H9 (cell line): ENCODE results near the gene ELAVL1. TPM values are rescaled to one million over a fixed set of nuclear protein-coding genes. Genes with fewer than 3 reads are reported as not detected.

Experiments used
- DNase-seq: peaks from one replicate; pipeline ENCODE4 v3.0.0-alpha.2; 2017
- H2AFZ ChIP-seq: one replicate; pipeline ENCODE4 v1.6.1; 2013; ENCODE audit warnings: mild to moderate bottlenecking, low read length, control low read depth, moderate library complexity
- H2AK5ac ChIP-seq: 2 replicates; pipeline ENCODE4 v1.6.1; 2013; ENCODE audit warnings: low read length, control low read depth, mixed read lengths; ENCODE audit not compliant: insufficient read length
- H2BK120ac ChIP-seq: one replicate; pipeline ENCODE4 v1.6.1; 2013; ENCODE audit warnings: low read depth, mild to moderate bottlenecking, low read length, control low read depth, inconsistent platforms; ENCODE audit not compliant: poor library complexity, severe bottlenecking
- H2BK12ac ChIP-seq: 2 replicates; pipeline ENCODE4 v1.6.1; 2013; ENCODE audit warnings: low read length, control low read depth, mixed read lengths, low read depth; ENCODE audit not compliant: insufficient read length
- H2BK15ac ChIP-seq: 2 replicates; pipeline ENCODE4 v1.6.1; 2013; ENCODE audit warnings: low read depth, low read length, control low read depth
- H2BK20ac ChIP-seq: one replicate; pipeline ENCODE4 v1.6.1; 2013; ENCODE audit warnings: low read depth, mild to moderate bottlenecking, low read length, control low read depth, inconsistent platforms; ENCODE audit not compliant: poor library complexity, severe bottlenecking
- H2BK5ac ChIP-seq: 2 replicates; pipeline ENCODE4 v1.6.1; 2013; ENCODE audit warnings: low read length, control low read depth, mixed read lengths; ENCODE audit not compliant: insufficient read length
- H3K14ac ChIP-seq: 2 replicates; pipeline ENCODE4 v1.6.1; 2013; ENCODE audit warnings: low read length, control low read depth; ENCODE audit not compliant: insufficient read depth
- H3K18ac ChIP-seq: 2 replicates; pipeline ENCODE4 v1.6.1; 2013; ENCODE audit warnings: low read depth, mild to moderate bottlenecking, mixed read lengths, low read length, control low read depth; ENCODE audit not compliant: insufficient read length
- H3K23ac ChIP-seq: 2 replicates; pipeline ENCODE4 v1.6.1; 2013; ENCODE audit warnings: low read length, control low read depth, mixed read lengths, low read depth; ENCODE audit not compliant: insufficient read length
- H3K23me2 ChIP-seq: 2 replicates; pipeline ENCODE4 v1.6.1; 2013; ENCODE audit warnings: low read depth, mild to moderate bottlenecking, mixed read lengths, low read length, control low read depth; ENCODE audit not compliant: insufficient read length, poor library complexity, severe bottlenecking
- H3K27ac ChIP-seq: 2 replicates; pipeline ENCODE4 v1.5.1; 2013; ENCODE audit warnings: low read length, control low read depth, mixed read lengths, low read depth; ENCODE audit not compliant: insufficient read length
- H3K27me3 ChIP-seq: 2 replicates; pipeline ENCODE4 v1.6.1; 2013; ENCODE audit warnings: low read length, control low read depth, inconsistent platforms; ENCODE audit not compliant: insufficient read depth
- H3K4ac ChIP-seq: 2 replicates; pipeline ENCODE4 v1.6.1; 2013; ENCODE audit warnings: low read depth, mild to moderate bottlenecking, control low read depth, inconsistent platforms, low read length, moderate library complexity
- H3K4me1 ChIP-seq: 2 replicates; pipeline ENCODE4 v1.6.1; 2013; ENCODE audit warnings: low read length, control low read depth, inconsistent platforms; ENCODE audit not compliant: insufficient read depth
- H3K4me2 ChIP-seq: 2 replicates; pipeline ENCODE4 v1.6.1; 2013; ENCODE audit warnings: low read length, control low read depth, mixed read lengths; ENCODE audit not compliant: insufficient read length, insufficient read depth
- H3K56ac ChIP-seq: 2 replicates; pipeline ENCODE4 v1.6.1; 2013; ENCODE audit warnings: low read depth, mild to moderate bottlenecking, mixed read lengths, low read length, control low read depth; ENCODE audit not compliant: insufficient read length
- H3K79me1 ChIP-seq: 2 replicates; pipeline ENCODE4 v1.6.1; 2013; ENCODE audit warnings: low read depth, mild to moderate bottlenecking, moderate library complexity, low read length, control low read depth, inconsistent platforms; ENCODE audit not compliant: insufficient read depth, poor library complexity, severe bottlenecking
- H3K79me2 ChIP-seq: 2 replicates; pipeline ENCODE4 v1.6.1; 2013; ENCODE audit warnings: low read length, control low read depth, inconsistent platforms; ENCODE audit not compliant: insufficient read depth
- H3K9ac ChIP-seq: 2 replicates; pipeline ENCODE4 v1.6.1; 2013; ENCODE audit warnings: low read length, control low read depth, mixed read lengths; ENCODE audit not compliant: insufficient read length; ENCODE audit errors: extremely low read depth
- H3K9me3 ChIP-seq: one replicate; pipeline ENCODE4 v1.6.1; 2013; ENCODE audit warnings: low read depth, low read length, inconsistent platforms; ENCODE audit not compliant: control insufficient read depth
- H3T11ph ChIP-seq: one replicate; pipeline ENCODE4 v1.6.1; 2013; ENCODE audit warnings: mild to moderate bottlenecking, low read length, control low read depth, inconsistent platforms
- H4K20me1 ChIP-seq: one replicate; pipeline ENCODE4 v1.6.1; 2013; ENCODE audit not compliant: control insufficient read depth, insufficient read length, insufficient read depth
- H4K5ac ChIP-seq: 2 replicates; pipeline ENCODE4 v1.6.1; 2013; ENCODE audit warnings: low read depth, mild to moderate bottlenecking, mixed read lengths, low read length, control low read depth; ENCODE audit not compliant: insufficient read length
- H4K8ac ChIP-seq: replicated peaks from 2 replicates; pipeline ENCODE4 v1.6.1; 2013; ENCODE audit warnings: low read length, control low read depth, mixed read lengths, low read depth; ENCODE audit not compliant: insufficient read length
- H4K91ac ChIP-seq: 2 replicates; pipeline ENCODE4 v1.6.1; 2013; ENCODE audit warnings: low read depth, mild to moderate bottlenecking, moderate library complexity, mixed read lengths, low read length, control low read depth; ENCODE audit not compliant: insufficient read length
- H3K27ac Mint-ChIP-seq, 3 experiments: 2 replicates in 2 of 3; 3 replicates in 1 of 3; pipeline ENCODE4 v1.8.0; 2020 to 2021; ENCODE audit warnings: mixed read lengths in 3 of 3, mild to moderate bottlenecking in 1 of 3, moderate library complexity in 1 of 3
- H3K27me3 Mint-ChIP-seq: 2 replicates; pipeline ENCODE4 v1.8.0; 2021; ENCODE audit warnings: low read depth, mild to moderate bottlenecking, moderate library complexity, mixed read lengths
- H3K36me3 Mint-ChIP-seq, 3 experiments: 2 replicates in 2 of 3; 3 replicates in 1 of 3; pipeline ENCODE4 v1.8.0; 2020 to 2021; ENCODE audit warnings: low read depth in 3 of 3, mixed read lengths in 3 of 3; ENCODE audit not compliant: insufficient read depth in 1 of 3
- H3K4me1 Mint-ChIP-seq, 2 experiments: 2 replicates each; pipeline ENCODE4 v1.8.0; 2020; ENCODE audit warnings: mixed read lengths in 2 of 2
- H3K4me3 Mint-ChIP-seq, 2 experiments: 2 replicates in 1 of 2; 3 replicates in 1 of 2; pipeline ENCODE4 v1.8.0; 2020 to 2021; ENCODE audit warnings: mild to moderate bottlenecking in 2 of 2, mixed read lengths in 2 of 2, moderate library complexity in 1 of 2
- H3K9me3 Mint-ChIP-seq, 2 experiments: 2 replicates in 1 of 2; 3 replicates in 1 of 2; pipeline ENCODE4 v1.8.0; 2020; ENCODE audit warnings: mild to moderate bottlenecking in 2 of 2, mixed read lengths in 2 of 2, moderate library complexity in 1 of 2
- CTCF ChIP-seq: fragments of 200-600 bp; sonication (generic); conservative IDR thresholded peaks from 3 replicates; pipeline ENCODE4 v1.8.0; 2021; ENCODE audit warnings: antibody characterized with exemption, mild to moderate bottlenecking
- WGBS: extraction: QIAGEN DNeasy Blood & Tissue Kit; methylation state at CpG from one replicate; pipeline ENCODE4 v1.1.7; 2013; ENCODE audit warnings: missing lambda C conversion rate, low lambda C conversion rate, mixed read lengths; ENCODE audit not compliant: insufficient read length; ENCODE audit errors: extremely low coverage; 5-methylcytosine and 5-hydroxymethylcytosine counted together
- total RNA-seq: library from RNA; stranded (reverse); gene quantifications from 2 replicates; pipeline ENCODE4 v1.2.1, GENCODE V29; 2021

The ELAVL1 gene
- total RNA-seq, 1 experiment from 2014 or later, result 149 TPM

- no peaks in the 10 kb centered on the region for H3K27me3 Mint-ChIP-seq
- no peak overlapping the region for H2AFZ ChIP-seq
- H3K56ac ChIP-seq, result no peak overlapping the region
- no CpG with 5 or more reads among the region's 7 CpGs for WGBS
- no peaks in the 10 kb centered on the region for H3K4me1 ChIP-seq
- no peaks in the 10 kb centered on the region for H3K27me3 ChIP-seq
- no peak overlapping the region for H2AK5ac ChIP-seq
- no peak overlapping the region for H3K4ac ChIP-seq
- no peak overlapping the region; a peak in 1 of 7 replicates for H3K27ac Mint-ChIP-seq
- peaks cover 5% of the 10 kb centered on the region for H3K79me1 ChIP-seq
- TF ChIP-seq CTCF, result no peak
- no peak overlapping the region for H3K4me2 ChIP-seq
- no peak overlapping the region for H3T11ph ChIP-seq
- H3K14ac ChIP-seq, result no peak overlapping the region
- H4K5ac ChIP-seq, result no peak overlapping the region
- H3K27ac ChIP-seq, result no peak overlapping the region
- no peak overlapping the region for H2BK12ac ChIP-seq
- no peak overlapping the region for H3K23ac ChIP-seq
- no peak overlapping the region for H4K91ac ChIP-seq
- H3K4me3 Mint-ChIP-seq, result no peak overlapping the region
- H3K23me2 ChIP-seq, result no peaks in the 10 kb centered on the region
- H2BK20ac ChIP-seq, result no peak overlapping the region
- H3K4me1 Mint-ChIP-seq, result no peaks in the 10 kb centered on the region
- H3K9me3 Mint-ChIP-seq, result no peaks in the 10 kb centered on the region
- no peak overlapping the region for H2BK120ac ChIP-seq
- no peak overlapping the region for H2BK15ac ChIP-seq
- H3K79me2 ChIP-seq, result no peaks in the 10 kb centered on the region; the same call in 1 of the 2 replicates
- H3K9ac ChIP-seq, result no peak overlapping the region
- H3K9me3 ChIP-seq, result no peaks in the 10 kb centered on the region
- no peak overlapping the region for H2BK5ac ChIP-seq
- peaks cover 47 to 84% (median 83%) of the 10 kb centered on the region in 3 experiments; a peak in 6 of 7 replicates for H3K36me3 Mint-ChIP-seq
- no peak overlapping the region for H4K8ac ChIP-seq
- H3K18ac ChIP-seq, result no peak overlapping the region
- DNase-seq, result no peak
- H4K20me1 ChIP-seq, result peaks cover 7% of the 10 kb centered on the region
These were observed 23.8 kb downstream of the ELAVL1 start for GRCh38 chr19:7981661-7982060.
